ENCODE results near the gene CD164L2.

CD164L2 gene

DNA sequence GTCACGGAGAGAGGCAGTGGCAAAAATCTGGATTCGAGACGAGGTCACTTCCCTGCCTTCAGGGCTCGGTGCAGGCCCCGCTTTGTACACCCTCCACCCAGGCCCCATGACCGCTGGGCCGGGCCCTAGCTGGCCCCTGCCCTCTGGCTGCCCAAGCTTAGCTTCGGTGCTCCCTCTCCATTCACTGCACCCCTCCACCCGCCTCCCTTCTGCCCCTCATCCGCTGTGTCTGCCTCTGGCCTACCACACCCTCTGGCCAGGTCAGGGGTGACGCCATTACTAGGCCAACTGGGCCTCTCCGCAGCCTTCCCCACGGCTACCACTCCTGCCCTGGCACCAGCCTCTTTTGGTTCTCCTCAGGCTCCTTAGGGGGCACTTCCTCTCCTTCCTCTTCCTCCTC lies 528 bp upstream of the CD164L2 start:
- DNase-seq (ENCODE audit: insufficient read length, low spot score) (no peak), FAIRE-seq (no peak)

DNA sequence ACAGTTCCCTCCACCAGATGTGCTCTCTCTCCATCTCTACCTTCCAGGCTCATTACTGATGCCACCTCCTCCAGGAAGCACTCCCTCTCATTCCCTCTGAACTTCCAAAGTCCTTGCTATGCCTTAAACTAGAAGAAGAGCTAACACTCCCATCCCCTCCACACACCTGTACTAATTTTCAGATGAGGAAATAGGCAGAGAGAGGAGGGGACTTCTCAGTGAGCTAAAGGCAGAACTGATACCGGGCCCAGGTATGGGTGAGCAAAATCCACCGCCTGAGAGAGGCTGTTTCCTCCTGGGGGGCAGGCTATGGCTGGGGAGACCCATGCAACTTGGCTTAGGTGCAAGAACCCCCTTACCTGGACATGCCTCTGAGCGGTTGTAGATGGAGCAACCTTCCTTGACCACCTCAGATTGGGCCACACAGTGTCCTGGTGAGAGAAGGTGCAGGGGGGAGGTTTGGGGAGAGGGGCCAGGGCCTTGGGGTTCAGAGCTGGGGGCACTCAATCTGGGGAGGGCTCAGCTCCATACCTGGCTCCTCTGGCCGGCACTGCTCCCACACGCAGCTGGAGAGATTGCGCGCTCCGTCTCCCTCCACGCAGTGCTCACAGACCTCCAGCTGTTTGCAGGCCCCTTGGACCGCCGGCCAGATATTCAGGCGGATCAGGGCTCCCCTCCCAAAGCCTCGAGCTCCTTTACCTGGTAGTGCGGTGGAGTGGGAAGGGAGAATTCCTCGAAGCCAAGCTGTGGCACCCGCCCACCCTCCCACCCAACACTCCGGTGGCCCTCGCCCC lies 967 bp downstream of the CD164L2 start:
- FAIRE-seq (no peak), DNase-seq (ENCODE audit: insufficient read length, low spot score) (no peak)
- TF ChIP-seq, protein P1, sequence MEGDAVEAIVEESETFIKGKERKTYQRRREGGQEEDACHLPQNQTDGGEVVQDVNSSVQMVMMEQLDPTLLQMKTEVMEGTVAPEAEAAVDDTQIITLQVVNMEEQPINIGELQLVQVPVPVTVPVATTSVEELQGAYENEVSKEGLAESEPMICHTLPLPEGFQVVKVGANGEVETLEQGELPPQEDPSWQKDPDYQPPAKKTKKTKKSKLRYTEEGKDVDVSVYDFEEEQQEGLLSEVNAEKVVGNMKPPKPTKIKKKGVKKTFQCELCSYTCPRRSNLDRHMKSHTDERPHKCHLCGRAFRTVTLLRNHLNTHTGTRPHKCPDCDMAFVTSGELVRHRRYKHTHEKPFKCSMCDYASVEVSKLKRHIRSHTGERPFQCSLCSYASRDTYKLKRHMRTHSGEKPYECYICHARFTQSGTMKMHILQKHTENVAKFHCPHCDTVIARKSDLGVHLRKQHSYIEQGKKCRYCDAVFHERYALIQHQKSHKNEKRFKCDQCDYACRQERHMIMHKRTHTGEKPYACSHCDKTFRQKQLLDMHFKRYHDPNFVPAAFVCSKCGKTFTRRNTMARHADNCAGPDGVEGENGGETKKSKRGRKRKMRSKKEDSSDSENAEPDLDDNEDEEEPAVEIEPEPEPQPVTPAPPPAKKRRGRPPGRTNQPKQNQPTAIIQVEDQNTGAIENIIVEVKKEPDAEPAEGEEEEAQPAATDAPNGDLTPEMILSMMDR (IDR thresholded peaks at IDR 0.05; ENCODE audit: insufficient read depth, missing control alignments): no peak

More for the DNA sequence above, 528 bp upstream of the CD164L2 start:
- TF ChIP-seq, protein P1 (IDR thresholded peaks at IDR 0.05; ENCODE audit: insufficient read depth, missing control alignments): no peak

DNA sequence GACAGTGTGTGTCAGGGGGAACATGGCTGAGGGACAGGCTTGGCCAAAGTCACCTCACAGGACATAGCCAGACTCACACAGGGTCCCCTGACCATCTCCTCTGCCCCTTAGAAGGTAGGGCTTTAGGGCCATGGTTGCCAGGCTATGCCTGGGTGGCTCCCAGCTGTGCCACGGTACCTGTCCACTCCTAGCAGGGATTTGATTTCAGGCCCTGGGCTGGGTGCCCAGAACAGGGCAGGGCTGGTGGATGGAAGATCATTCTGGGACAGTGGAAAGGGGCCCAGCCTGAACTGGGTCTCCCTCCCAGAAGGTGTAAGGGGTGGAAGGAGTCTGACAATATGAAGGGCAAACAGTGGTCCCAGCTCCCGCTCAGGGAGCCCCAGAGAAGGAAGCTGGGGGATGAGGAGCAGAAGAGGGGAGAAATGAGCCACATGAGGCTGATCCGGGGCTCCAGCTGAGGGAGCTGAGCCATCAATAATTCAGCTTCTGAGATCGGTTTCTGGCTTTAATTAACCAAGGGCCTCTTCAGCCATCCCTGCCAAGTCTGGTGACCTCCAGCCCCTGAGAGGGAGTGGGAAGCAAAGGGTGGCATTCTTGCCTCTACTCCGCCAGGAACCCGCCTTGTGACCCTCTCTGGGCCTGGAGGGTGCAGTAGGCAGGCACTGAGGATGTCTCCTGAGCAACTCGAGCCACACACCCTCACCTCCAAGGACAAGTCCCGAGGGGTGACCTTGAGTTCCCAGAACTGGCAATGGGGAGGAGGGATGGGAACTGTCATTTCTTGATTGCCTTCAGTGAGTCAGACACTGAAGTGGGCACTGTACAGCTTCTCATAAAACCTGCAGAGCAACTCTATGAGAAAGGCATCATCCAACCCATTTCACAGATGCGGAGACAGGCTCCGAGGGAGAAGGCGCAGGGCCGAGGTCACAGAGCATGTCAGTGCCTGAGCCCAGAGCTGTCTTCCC lies 2.1 kb downstream of the CD164L2 start:
- DNase-seq (ENCODE audit: insufficient read length, low spot score) (no peak), FAIRE-seq (no peak)
- TF ChIP-seq, protein P1 (IDR thresholded peaks at IDR 0.05; ENCODE audit: insufficient read depth, missing control alignments): no peak

DNA sequence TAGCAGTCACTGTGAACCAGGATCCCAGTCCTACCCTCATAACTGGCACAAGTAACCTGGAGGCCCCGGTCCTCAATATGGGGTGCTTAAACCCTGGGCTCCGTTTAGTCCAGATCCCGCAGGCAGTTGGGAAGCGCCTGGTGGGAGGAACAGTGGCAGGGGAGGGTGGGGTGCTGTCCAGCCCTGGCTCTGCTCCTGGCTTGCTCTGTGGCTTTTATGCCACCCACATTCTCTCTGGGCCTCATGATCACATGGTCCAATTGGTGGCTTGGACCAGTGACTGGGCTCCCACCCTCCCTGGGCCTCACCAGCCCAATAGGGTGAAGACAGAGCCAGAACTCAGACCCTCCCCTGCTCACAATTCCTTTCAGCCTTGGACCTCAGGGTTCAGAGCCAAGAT lies 2.9 kb downstream of the CD164L2 start:
- FAIRE-seq (no peak), DNase-seq (ENCODE audit: insufficient read length, low spot score) (no peak)
- TF ChIP-seq, protein P1 (IDR thresholded peaks at IDR 0.05; ENCODE audit: insufficient read depth, missing control alignments): no peak

DNA sequence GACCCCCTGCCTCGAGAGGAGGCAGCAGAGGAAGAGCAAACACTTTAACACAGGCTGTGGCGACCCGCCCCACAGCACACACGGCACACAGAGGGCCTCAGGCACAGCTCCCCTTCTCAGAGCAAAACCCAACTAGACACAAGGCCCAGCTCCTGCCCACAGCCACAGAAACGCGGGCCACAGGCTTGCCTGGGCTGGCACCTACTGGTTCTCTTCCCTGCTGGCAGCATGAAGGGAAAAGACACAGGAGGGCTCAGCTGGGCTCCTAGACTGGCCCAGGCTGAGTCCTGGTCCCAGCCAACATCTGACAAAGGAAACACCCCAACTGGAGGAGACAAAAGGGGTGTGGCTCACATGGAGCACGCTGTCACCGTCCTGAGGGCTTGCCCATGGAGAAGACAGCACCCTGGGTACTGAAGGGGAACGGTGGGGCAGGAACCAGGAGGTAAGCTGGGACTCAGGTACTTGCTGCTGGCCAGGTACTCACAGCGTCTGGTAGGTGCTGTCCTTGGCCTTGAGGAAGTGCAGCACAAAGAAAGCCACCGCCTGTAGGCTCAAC lies 3.5 kb downstream of the CD164L2 start:
- TF ChIP-seq, protein P1 (IDR thresholded peaks at IDR 0.05; ENCODE audit: insufficient read depth, missing control alignments): no peak
- DNase-seq (ENCODE audit: insufficient read length, low spot score) (no peak), FAIRE-seq (no peak)

DNA sequence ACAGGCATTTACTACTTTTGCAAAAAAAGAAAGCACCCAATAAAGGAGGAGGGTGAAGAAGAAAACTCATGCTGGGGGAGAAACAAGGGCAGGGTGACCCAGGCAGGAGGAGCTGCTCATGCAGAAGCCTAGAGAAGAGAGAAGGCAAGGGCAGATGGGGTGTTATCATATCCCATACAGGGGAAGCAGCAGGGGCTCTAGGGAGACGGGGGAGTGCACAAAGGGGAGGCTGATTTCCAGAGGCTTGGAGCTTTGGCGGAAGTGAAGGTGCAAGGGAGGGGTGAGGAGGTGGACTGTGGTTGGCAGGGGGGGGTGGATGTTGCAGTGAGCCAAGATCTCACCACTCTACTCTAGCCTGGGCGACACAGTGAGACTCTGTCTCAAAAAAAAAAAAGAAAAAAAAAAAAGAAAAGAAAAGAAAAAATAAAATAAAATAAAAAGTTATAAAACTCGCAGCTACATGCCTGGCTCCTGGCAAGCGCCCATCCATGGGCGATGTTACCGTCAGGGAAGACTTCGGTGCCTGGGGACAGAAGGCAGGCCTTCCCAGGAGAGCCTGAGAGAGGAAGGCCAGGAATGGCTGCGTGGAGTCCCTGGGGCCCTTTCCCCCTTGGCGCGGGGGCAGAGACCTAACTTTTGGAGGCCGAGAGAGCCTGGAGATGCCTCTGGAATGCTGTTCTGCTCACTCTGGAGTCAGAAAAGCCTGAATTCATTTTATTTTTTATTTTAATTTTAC lies 5.2 kb downstream of the CD164L2 start:
- TF ChIP-seq, protein P1 (IDR thresholded peaks at IDR 0.05; ENCODE audit: insufficient read depth, missing control alignments): no peak
- DNase-seq (ENCODE audit: insufficient read length, low spot score) (no peak), FAIRE-seq (no peak)

Data from D721Med (cell line).